Bronchial epithelial cell (primary cell): Measurements from ENCODE around the gene TFDP1. TPM values are rescaled to one million over a fixed set of nuclear protein-coding genes. Genes with fewer than 3 reads are reported as not detected.

ENCODE experiments used
- DNase-seq: peaks from one replicate; pipeline ENCODE4 v3.0.0-alpha.2; 2010; ENCODE audit warnings: low read depth
- FAIRE-seq: peaks from 2 replicates; lab custom pipeline; 2011; peaks lifted over from hg19 to GRCh38; lab: Jason Lieb, UNC
- H3K27me3 ChIP-seq: 2 replicates; pipeline ENCODE4 v1.5.1; 2011; ENCODE audit warnings: low read length; ENCODE audit not compliant: control insufficient read depth, insufficient read depth
- H3K36me3 ChIP-seq: 2 replicates; pipeline ENCODE4 v1.5.1; 2011; ENCODE audit warnings: low read length; ENCODE audit not compliant: control insufficient read depth, insufficient read depth
- H3K4me3 ChIP-seq: 2 replicates; pipeline ENCODE4 v1.5.1; 2011; ENCODE audit warnings: mild to moderate bottlenecking, low read depth, low read length, control low read depth
- total RNA-seq: library from RNA; depleted of rRNA; stranded (reverse); fragments of >200 nt; gene quantifications from 2 replicates; pipeline ENCODE4 v1.2.1, GENCODE V29; 2014
- TF ChIP-seq, protein P1 (sequence below): IDR thresholded peaks from 2 replicates; pipeline ENCODE4 v1.5.1; 2011; ENCODE audit warnings: mild to moderate bottlenecking, moderate library complexity, low read length, control low read depth, inconsistent platforms; ENCODE audit not compliant: insufficient read depth, severe bottlenecking

Gene TFDP1
- total RNA-seq, 1 donor from 2014 or later, result 32.6 TPM

DNA sequence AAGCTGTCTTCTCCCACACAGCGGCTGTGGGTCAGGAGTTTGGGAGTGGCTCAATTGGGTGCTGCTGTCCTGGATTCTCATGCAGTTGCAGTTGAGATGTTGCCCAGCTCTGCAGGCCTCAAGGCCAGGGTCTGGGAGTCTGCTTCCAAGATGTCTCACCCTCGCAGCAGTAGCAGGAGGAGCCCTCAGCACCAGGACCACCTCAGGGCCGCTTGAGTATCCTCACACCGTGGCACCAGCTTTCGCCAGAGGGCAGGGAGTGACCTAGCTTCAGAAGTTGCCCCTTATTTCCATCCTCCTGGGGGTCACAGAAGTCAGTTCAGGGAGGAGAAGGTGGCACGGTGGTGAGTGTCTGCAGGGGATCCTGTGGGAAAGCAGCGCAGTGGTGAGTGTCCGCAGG is 20.9 kb downstream of the TFDP1 start:
- TF ChIP-seq, protein P1, sequence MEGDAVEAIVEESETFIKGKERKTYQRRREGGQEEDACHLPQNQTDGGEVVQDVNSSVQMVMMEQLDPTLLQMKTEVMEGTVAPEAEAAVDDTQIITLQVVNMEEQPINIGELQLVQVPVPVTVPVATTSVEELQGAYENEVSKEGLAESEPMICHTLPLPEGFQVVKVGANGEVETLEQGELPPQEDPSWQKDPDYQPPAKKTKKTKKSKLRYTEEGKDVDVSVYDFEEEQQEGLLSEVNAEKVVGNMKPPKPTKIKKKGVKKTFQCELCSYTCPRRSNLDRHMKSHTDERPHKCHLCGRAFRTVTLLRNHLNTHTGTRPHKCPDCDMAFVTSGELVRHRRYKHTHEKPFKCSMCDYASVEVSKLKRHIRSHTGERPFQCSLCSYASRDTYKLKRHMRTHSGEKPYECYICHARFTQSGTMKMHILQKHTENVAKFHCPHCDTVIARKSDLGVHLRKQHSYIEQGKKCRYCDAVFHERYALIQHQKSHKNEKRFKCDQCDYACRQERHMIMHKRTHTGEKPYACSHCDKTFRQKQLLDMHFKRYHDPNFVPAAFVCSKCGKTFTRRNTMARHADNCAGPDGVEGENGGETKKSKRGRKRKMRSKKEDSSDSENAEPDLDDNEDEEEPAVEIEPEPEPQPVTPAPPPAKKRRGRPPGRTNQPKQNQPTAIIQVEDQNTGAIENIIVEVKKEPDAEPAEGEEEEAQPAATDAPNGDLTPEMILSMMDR, result no peak
- Histone ChIP-seq H3K36me3 (peaks cover 15% of the 10 kb centered on the region), H3K27me3 (no peaks in the 10 kb centered on the region), H3K4me3 (no peak overlapping the region)
- DNase-seq (no peak), FAIRE-seq (peak; percentile 73)

DNA sequence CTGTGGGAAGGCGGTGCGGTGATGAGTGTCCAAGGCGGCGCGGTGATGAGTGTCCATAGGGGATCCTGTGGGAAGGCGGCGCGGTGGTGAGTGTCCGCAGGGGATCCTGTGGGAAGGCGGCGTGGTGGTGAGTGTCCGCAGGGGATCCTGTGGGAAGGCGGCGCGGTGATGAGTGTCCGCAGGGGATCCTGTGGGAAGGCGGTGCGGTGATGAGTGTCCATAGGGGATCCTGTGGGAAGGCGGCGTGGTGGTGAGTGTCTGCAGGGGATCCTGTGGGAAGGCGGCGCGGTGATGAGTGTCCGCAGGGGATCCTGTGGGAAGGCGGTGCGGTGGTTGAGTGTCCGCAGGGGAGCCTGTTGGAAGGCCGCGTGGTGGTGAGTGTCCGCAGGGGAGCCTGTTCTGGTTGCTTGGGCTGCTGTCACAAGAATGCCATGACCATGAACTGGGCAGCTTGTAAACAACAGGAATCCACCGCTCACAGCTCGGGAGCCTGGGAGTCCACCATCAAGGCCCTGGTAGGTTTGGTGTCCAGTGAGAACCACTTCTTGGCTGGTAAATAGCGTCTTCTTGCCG is 21.4 kb downstream of the TFDP1 start:
- H3K4me3 ChIP-seq, result no peak overlapping the region

DNA sequence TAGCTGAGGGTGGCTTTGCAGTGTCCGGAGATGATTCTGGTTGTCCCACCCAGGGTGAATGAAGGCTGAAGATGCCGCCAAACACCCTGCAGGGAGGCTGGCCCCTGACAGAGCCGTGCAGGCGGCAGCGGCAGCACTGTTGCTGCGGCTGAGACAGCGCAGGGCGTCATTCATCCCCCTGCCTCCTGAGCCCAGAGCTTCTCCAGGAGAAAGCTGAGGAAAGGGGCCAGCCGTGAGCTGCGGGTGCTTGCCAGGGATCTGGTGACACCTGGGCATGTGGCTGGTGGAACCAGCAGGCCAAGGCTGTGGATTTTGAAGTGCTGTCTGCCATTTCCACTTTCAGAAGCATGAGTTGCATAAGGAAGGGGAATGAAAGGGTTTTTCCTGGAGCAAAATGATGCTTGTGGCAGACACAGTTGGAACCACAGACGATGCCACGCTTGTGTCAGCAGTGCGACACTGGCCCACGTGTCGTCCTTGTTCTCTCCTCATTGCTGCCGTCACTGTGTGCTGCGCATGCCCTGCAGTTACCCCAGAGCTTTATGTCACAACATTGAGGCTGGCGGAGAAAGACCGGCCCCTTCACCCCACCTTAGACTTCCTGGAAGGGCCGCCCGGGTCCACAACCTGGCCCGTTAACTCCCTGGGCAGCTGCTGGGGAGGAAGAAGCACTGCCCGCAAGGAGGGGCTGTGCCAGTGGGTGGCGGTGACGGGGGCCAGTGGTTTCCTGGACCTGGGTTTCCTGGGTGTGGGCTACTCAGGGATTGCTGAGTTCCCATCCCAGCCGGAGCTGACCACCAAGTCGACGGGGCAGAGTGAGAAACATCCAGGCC is 22.7 kb downstream of the TFDP1 start:
- DNase-seq (no peak), FAIRE-seq (no peak)
- no peaks in the 10 kb centered on the region for H3K27me3 ChIP-seq
- H3K36me3 ChIP-seq, result peaks cover 13% of the 10 kb centered on the region
- no peak overlapping the region for H3K4me3 ChIP-seq
- TF ChIP-seq, protein P1, result no peak

More for the DNA sequence above, 21.4 kb downstream of the TFDP1 start:
- peaks cover 15% of the 10 kb centered on the region for H3K36me3 ChIP-seq
- DNase-seq, result no peak
- TF ChIP-seq, protein P1, result no peak
- H3K27me3 ChIP-seq, result no peaks in the 10 kb centered on the region
- FAIRE-seq, result no peak

DNA sequence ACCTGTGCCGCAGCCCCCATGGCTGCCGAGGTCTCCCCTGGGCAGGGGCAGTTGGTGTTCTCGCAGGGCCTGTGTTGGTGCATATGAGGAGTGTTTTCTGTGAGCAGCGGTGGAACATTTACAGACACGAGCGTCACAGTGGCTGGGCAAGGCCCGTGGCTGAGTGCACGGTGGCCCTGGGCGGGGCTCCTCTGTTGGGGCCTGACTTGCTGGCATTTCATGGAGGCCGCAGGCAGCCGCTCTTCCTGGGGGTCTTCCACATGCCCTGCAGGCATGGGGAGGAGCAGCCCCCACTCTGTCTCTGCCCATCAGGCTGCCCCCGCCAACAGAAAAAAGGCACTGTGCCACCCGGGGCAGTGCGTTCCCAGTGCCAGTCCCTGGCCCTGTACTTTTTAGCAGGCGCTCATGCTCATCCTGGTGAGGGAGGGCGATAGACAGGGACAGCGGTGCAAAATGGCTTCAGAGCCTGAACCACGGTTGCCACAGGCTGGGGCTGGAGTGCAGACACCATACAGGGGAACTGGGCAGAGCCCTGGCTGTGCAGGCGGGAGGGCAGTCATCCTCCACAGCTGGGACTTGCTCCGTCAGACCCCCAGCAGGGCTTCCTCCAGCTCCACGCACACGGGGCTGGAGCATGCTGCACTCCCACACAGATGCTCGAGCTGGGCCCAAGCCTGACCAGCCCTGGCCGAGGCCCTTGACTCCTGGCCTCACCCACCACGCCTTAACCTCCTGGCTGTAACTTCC is 23.5 kb downstream of the TFDP1 start:
- DNase-seq, result no peak
- TF ChIP-seq, protein P1, result no peak
- Histone ChIP-seq H3K27me3 (no peaks in the 10 kb centered on the region), H3K4me3 (no peak overlapping the region), H3K36me3 (peaks cover 13% of the 10 kb centered on the region)
- no peak for FAIRE-seq

DNA sequence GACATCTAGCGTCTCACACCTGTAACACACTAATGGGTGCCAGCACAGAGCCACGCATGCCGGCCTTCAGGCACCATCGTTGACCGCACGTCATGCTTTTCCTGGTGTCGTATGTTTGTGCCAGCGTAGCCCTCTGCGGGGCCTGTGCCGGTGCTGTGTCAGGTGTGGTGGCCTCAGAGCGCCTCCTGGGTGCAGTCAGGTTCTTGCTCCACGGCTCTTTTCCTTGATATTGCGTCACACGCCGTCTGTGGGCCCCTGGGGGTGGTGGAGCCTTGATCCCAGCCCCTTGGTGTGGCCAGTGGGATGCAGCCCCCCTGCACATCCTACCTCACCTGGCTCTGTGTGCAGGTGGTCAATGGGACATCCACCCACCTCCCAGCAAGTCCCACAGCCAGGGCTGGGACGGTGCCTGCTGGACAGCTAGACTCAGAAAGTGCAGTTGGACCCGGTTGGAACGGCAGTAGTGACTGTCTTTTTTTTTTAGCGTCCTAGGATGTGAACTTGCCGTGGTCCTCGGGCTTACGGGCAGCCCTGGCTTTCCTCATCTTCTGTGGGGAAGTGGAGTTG is 24.5 kb downstream of the TFDP1 start:
- DNase-seq (no peak), FAIRE-seq (no peak)
- Histone ChIP-seq H3K4me3 (no peak overlapping the region), H3K27me3 (no peaks in the 10 kb centered on the region), H3K36me3 (peaks cover 13% of the 10 kb centered on the region)
- TF ChIP-seq, protein P1, result no peak
